NB4 (cell line): Measurements from ENCODE around the gene PGGHG.

Source experiments
- CTCF ChIP-seq: IDR thresholded peaks from one replicate; pipeline ENCODE4 v1.5.1; 2012; ENCODE audit warnings: low read depth, low read length
- MAX ChIP-seq: IDR thresholded peaks from 2 replicates; pipeline ENCODE4 v1.6.1; 2011; ENCODE audit warnings: low read depth, low read length
- POLR2A ChIP-seq: IDR thresholded peaks from 2 replicates; pipeline ENCODE4 v1.6.1; 2011; ENCODE audit warnings: mild to moderate bottlenecking; ENCODE audit not compliant: insufficient read length; ENCODE audit errors: extremely low read depth

- TF ChIP-seq MAX (no peak), CTCF (no peak), POLR2A (no peak)
Observed at GRCh38 chr11:289712-290620, 1.0 kb downstream of the PGGHG start.
